GM18511 (cell line): ENCODE measurements around the gene ALOX5AP.

Experiments
- ATAC-seq: cut with Tn5 transposase; IDR thresholded peaks from one replicate; pipeline ENCODE4 v1.9.1; 2021; ENCODE audit warnings: mild to moderate bottlenecking, moderate library complexity; ENCODE audit not compliant: unreplicated experiment

ALOX5AP gene

DNA sequence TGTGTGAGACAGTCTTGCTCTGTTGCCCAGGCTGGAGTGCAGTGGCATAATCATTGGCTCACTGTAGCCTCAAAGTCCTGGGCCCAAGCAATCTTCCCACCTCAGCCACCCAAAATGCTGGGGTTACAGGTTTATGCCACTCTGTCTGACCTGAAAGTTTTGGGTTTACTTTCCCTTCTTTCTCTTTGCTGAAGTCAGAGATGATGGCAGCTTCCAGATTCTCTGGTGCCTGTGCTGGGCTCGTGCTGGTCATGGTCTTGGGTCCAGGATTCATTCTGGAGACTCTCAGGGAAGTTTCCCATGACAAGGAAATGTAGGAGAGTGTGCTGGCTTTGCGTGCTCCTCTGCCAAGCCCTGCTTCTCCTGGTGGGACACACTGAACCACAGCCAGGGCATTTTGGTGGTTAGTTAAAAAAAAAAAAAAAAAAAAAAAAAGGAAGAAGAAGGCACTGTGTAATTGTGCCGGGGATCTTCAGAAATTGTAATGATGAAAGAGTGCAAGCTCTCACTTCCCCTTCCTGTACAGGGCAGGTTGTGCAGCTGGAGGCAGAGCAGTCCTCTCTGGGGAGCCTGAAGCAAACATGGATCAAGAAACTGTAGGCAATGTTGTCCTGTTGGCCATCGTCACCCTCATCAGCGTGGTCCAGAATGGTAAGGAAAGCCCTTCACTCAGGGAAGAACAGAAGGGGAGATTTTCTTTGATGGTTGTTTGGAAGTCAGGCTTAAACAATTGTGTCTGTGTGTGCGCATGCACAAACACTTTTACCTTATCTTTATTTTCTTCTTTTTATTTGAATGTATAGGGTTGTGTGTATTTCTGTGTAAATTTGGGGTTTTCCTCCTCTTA lies at the start of gene ALOX5AP:
Gene ALOX5AP, plus strand, starts transcription at position 519 of the 847 bp plus-strand sequence. Its CDS starts 63 bp downstream, at position 582.
- peak; percentile 83 for ATAC-seq

DNA sequence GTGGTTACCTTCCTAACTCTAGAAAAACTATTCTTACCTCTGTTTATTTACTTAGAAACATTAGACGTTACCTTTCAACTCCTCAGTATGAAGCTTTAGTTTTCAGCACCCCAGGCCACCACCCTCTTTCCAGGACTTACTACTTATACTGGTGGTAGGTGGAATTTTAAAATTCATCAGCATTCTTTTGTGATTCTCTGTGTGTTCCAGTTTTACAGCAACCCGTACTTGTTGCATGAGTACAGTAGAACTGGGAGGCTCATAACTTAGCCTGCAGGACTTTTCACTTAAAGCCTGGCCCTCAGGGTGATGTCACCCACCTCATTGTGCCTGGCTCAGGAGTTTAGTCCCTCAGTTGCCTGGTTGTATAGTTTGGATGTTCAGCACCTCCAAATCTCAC lies 49.4 kb upstream of the ALOX5AP start:
- ATAC-seq = no peak

DNA sequence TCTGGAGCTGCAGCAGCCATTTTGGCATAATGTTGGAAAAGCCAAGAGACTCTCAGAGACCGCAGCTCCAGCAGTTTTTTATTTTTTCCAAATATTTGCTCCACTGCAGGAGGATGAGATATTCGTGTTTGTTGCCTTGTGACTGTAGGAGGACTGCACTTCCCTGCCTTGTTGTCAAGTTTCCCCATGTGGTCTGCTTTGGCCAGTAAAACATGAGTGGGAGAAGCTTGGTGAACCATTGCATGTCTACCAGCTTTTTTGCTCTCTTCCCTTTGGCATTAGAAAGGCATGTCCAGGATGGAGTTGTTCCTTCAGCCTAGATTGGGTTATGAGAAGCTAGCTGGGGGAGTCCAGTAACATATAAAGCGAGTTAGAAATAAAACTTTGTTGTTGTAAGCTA lies 47.7 kb upstream of the ALOX5AP start:
- no peak for ATAC-seq

DNA sequence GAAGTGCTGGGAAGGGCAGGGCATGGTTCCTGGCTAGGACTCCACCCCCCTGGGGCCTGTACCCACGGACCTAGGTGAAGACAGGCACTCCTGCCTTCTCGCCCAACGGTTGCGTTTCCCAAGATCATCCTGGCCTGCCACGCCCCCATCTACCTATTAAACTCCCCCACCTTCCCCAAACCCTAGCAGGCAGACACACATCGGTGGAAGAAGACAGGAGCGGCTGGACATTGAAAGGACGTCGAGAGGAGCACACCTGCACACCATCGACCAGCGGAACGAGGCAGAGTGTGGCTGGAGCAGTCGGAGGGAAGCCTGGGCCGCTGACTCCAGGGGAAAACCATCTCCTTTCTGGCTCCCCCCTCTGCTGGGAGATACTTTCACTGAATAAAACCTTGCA lies 45.6 kb upstream of the ALOX5AP start:
- ATAC-seq = no peak

- ATAC-seq = peak; percentile 96
Measured at GRCh38 chr13:30690282-30691188, 44.8 kb upstream of the ALOX5AP start.

DNA sequence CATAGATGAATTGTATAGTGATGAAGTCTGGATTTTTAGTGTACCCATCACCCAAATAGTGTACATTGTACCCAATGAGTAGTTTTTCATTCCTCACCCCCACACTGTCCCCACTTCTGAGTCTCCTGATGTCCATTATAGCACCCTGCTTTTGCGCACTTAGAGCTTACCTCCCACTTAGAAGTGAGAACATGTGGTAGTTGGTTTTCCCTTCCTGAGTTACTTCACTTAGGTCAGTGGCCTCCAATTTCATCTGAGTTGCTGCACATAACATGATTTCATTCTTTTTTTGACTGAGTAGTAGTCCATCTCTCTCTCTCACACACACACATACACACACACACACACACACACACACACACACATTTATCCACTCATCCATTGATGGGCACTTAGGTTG lies 43.2 kb upstream of the ALOX5AP start:
- no peak for ATAC-seq

DNA sequence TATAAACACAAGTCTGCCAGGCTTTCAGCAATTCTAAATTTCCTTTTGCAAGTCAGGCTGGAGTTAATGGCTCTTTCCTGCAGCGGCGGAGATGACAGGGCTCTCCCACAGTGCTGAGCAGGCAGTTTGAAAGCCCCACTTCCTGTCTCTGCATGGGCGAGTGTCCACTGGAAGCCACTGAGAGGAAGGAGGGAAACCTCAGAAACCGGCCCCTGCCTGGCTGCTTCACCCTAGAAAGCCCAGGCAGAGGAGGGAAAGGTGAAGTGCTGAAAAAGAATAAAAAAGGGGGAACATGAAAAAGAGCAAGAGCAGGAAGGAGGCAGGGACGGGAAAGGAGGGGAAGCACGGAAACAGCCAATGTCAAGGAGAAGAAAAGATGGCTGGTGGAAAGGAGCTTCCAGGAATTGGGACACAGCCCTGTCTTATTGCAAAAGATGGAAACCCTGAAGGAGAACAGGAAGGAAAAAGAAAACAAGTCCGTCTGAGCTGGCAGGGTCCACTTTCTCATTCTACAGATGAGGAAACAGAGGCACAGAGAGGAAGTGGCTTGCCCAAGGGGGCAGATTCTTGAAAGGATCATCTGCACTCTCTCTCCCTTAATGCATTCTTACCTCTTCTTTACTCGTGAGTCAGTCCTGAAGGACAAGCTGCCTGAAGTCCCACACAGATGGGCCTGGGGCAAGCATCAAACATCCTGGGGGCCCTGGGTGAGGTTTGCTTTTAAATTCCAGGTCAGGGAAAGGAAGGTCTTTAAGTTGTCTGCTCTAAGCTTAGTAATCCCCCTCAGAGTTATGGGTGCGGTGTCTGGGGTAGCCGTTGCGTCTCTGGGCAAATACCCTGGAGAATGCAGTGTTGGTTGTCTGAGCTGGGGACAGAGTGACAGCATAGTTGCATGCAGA lies 38.8 kb upstream of the ALOX5AP start:
- ATAC-seq = peak; percentile 69

GRCh38 chr13:30697177-30697953 lies 38.0 kb upstream of the ALOX5AP start:
- no peak for ATAC-seq

DNA sequence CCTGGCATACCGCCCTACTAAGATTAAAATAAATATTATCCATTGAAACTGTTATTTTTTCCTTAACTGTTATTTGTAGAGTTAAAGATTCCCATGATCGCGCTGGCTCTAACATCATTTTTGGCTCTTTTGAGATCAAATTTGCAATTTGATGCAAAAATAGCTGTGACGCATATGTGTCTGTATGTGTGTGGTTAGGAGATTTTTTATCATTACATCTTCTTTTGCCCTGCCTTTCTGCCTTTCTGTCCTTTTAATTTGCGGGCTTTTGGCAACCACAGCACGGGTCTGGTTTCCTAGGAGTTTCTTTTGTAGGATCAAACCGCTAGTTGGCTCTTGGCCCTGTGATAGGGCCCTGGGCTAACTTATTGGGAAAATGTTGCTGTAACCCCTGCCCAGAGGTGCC lies 37.3 kb upstream of the ALOX5AP start:
- no peak for ATAC-seq

- no peak for ATAC-seq
Measured at GRCh38 chr13:30698488-30699005, 36.8 kb upstream of the ALOX5AP start.

DNA sequence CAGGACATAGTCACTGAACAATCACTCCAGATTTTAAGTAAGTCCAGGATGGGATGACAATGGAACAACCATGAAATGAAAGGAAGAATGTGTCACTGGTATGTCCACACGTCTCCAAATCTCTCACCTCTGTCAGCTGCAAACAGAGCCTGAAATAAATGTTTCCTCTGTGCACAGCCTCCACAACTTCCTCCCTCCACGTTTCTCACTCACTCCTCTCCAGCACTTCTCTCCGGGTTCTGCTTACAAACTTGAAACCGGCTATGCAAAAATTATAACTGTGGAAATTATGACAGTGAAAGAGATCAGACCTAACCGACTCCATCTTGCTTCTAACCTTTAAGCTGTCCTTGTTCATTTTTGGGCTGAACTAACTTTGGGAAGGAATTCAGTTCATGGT lies 35.0 kb upstream of the ALOX5AP start:
- ATAC-seq = no peak

DNA sequence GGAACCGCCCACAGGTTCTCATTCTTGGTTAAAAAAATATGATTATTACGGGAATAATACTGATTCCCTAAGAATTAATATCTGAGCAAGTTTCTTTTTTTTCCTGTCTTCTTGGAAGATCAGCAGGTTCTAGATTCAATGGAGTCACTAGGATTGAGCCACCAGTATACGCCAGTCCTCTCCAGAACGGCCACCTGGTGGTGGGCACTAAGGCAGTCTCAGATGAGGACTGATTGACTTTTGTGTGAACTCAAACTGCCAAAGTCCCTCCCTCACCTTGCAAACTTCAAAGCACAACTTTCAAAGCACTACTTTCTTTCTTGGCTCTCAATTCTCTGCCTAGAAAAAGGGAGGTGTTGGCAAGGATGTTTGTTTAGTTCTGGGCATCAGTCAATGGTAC lies 33.3 kb upstream of the ALOX5AP start:
- no peak for ATAC-seq

DNA sequence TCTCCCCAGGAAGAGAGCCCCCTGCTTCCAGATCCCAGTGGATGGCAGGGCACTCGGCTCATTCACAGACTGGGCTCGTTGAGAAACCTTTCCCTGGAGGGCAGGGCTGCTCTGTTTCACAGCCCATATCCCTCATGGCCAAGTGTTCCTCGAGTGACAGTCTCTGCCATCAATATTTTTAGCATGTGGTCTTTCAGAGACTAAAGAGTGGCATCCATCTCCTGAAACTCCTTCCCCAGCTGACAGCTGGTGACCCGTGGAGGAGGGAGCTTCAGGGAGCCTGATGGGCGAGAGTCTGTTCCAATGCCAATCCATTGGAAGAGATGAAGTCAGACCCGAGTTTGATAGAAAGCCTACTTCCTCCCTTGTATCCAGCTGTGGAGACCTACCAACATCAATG lies 30.7 kb upstream of the ALOX5AP start:
- no peak for ATAC-seq

DNA sequence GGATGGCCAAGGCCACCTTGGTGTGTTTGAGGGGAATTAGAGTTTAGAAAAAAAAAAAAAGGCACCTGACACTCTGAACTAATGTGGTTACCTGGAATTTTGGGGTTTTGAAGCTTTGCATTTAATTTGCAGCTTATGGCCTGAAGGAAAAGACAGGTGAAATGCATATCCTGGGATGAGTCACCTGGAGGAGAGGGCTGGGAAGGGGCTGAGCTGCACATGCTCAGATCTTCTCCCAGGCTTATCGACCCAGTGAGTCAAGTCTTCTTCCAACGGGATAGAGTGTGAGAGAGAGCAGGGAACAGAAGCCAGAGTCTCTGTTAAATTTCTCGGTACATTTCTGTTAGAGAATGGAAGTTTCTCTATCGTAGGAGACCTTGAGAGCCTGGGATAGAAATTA lies 29.7 kb upstream of the ALOX5AP start:
- ATAC-seq = no peak

DNA sequence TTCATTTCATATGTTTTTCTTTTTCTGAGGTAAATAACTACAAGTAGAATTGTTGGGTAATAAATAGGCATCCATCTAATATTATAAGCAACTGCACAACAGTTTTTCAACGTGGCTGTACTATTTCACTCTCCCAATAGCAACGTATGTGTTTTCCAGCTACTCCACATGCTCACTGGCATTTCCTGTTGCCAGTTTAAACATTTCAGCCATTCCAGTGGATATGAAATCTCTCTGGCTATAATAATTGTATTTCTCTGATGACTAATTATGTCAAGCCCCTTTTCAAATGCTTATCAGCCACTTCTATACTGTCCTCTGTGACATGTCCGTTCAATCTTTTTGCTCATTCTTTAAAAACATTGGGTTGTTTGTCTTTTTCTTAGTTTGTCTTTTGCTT lies 26.8 kb upstream of the ALOX5AP start:
- ATAC-seq = no peak

- no peak for ATAC-seq
Measured at GRCh38 chr13:30710442-30710841, 24.9 kb upstream of the ALOX5AP start.

DNA sequence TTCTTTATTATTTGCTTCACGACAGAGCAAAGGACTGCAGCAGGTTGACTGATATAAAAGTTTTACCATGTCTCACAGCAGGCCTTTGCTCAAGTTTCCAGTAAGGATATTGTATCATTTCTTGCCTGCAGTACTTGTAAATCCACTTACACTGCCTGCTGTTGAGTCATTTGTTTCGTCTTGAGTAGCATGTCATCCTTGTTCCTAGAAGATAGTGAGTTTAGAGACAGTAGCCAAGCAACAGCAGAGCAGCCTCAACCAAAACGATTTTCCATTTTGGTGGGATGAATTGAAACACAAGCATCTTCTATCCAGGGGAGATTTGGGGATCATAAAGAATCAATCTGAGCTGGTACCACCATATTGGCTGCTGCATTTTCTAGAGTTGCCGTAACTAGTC lies 24.0 kb upstream of the ALOX5AP start:
- ATAC-seq = no peak

GRCh38 chr13:30711837-30712236 lies 23.5 kb upstream of the ALOX5AP start:
- no peak for ATAC-seq

- ATAC-seq = peak; percentile 61
Measured at GRCh38 chr13:30712536-30713532, 22.5 kb upstream of the ALOX5AP start.
